SK-N-SH (cell line): Measurements from ENCODE around the gene FMNL2.

Source experiments
- CTCF ChIP-seq: fragments of 200-600 bp; sonication (generic); IDR thresholded peaks from 2 replicates; pipeline ENCODE4 v1.6.1; 2017; ENCODE audit warnings: antibody characterized with exemption, mild to moderate bottlenecking, moderate library complexity
- GABPA ChIP-seq: IDR thresholded peaks from 2 replicates; pipeline ENCODE4 v1.4.0; 2012; ENCODE audit warnings: low read depth, mild to moderate bottlenecking
- POLR2AphosphoS5 ChIP-seq: IDR thresholded peaks from 2 replicates; pipeline ENCODE4 v1.6.1; 2012; ENCODE audit warnings: low read depth, low read length
- USF2 ChIP-seq: fragments of 150-350 bp; IDR thresholded peaks from 2 replicates; pipeline ENCODE4 v1.6.1; 2017; ENCODE audit warnings: antibody characterized with exemption, low read length, low read depth, borderline replicate concordance
- YY1 ChIP-seq: IDR thresholded peaks from 2 replicates; pipeline ENCODE4 v1.4.0; 2012; ENCODE audit warnings: low read depth, mild to moderate bottlenecking

- no peak for TF ChIP-seq CTCF
- TF ChIP-seq USF2, result no peak
- TF ChIP-seq POLR2AphosphoS5, result no peak
- TF ChIP-seq GABPA, result no peak
- no peak for TF ChIP-seq YY1
These were observed 68.1 kb downstream of the FMNL2 start for GRCh38 chr2:152402780-152403759.
